ENCODE measurements around the gene MAPK9.

- TF ChIP-seq POLR2AphosphoS5 (IDR thresholded peaks at IDR 0.05; ENCODE audit: low read depth, low read length) (no peak), POLR2A (IDR thresholded peaks at IDR 0.05; ENCODE audit: low read depth, low read length) (no peak), TAF1 (IDR thresholded peaks at IDR 0.05; ENCODE audit: borderline replicate concordance, low read depth, low read length) (no peak)
These were observed 46.3 kb upstream of the MAPK9 start for GRCh38 chr5:180338001-180338707.

All from GM12892 (cell line).